Fibroblast of the aortic adventitia (primary cell): ENCODE measurements around the gene MCAT. TPM values are rescaled to one million over a fixed set of nuclear protein-coding genes. Genes with fewer than 3 reads are reported as not detected.

Source experiments
- DNase-seq: peaks from one replicate; pipeline ENCODE4 v3.0.0-alpha.2; 2010; ENCODE audit warnings: low read depth
- H3K4me3 ChIP-seq: 2 replicates; pipeline ENCODE4 v1.5.1; 2011; ENCODE audit warnings: low read depth, mild to moderate bottlenecking, control low read depth, low read length, moderate library complexity
- CTCF ChIP-seq: IDR thresholded peaks from 2 replicates; pipeline ENCODE4 v1.5.1; 2011; ENCODE audit warnings: mild to moderate bottlenecking, low read length, control low read depth, inconsistent platforms; ENCODE audit not compliant: insufficient read depth
- total RNA-seq: library from RNA; depleted of rRNA; stranded (reverse); fragments of >200 nt; gene quantifications from 2 replicates; pipeline ENCODE4 v1.2.3, GENCODE V29; 2012; ENCODE audit warnings: low replicate concordance

MCAT gene
- total RNA-seq, 1 donor: 12.2 TPM

GRCh38 chr22:43160497-43161126 lies 17.4 kb upstream of the MCAT start:
- no peak for DNase-seq
- no peak for TF ChIP-seq CTCF
- no peak overlapping the region for H3K4me3 ChIP-seq

GRCh38 chr22:43159484-43160178 lies 16.4 kb upstream of the MCAT start:
- no peak overlapping the region for H3K4me3 ChIP-seq
- peak; percentile 23 for TF ChIP-seq CTCF
- DNase-seq: no peak

- no peak overlapping the region for H3K4me3 ChIP-seq
- no peak for TF ChIP-seq CTCF
- no peak for DNase-seq
Observed at GRCh38 chr22:43158778-43159483, 15.7 kb upstream of the MCAT start.

GRCh38 chr22:43157874-43158546 lies 14.8 kb upstream of the MCAT start:
- no peak overlapping the region for H3K4me3 ChIP-seq
- no peak for TF ChIP-seq CTCF
- DNase-seq: no peak

GRCh38 chr22:43156413-43156812 lies 13.2 kb upstream of the MCAT start:
- TF ChIP-seq CTCF: no peak
- H3K4me3 ChIP-seq: no peak overlapping the region
- DNase-seq: no peak

GRCh38 chr22:43155789-43156188 lies 12.6 kb upstream of the MCAT start:
- H3K4me3 ChIP-seq: no peak overlapping the region
- TF ChIP-seq CTCF: no peak
- DNase-seq: no peak
